HG03045 (cell line): ENCODE measurements around the gene TBC1D22A.
A peak's percentile ranks its signal among the peaks of the same experiment; 100 is the strongest.
"Not testable (repeated sequence)": the region's sequence is repeated elsewhere in the genome, so short reads cannot be mapped to it uniquely, and the experiment has no call there.

Source experiments
- ATAC-seq: cut with Tn5 transposase; IDR thresholded peaks from one replicate; pipeline ENCODE4 v1.9.1; 2021; ENCODE audit warnings: mild to moderate bottlenecking, moderate library complexity; ENCODE audit not compliant: unreplicated experiment

Gene TBC1D22A

DNA sequence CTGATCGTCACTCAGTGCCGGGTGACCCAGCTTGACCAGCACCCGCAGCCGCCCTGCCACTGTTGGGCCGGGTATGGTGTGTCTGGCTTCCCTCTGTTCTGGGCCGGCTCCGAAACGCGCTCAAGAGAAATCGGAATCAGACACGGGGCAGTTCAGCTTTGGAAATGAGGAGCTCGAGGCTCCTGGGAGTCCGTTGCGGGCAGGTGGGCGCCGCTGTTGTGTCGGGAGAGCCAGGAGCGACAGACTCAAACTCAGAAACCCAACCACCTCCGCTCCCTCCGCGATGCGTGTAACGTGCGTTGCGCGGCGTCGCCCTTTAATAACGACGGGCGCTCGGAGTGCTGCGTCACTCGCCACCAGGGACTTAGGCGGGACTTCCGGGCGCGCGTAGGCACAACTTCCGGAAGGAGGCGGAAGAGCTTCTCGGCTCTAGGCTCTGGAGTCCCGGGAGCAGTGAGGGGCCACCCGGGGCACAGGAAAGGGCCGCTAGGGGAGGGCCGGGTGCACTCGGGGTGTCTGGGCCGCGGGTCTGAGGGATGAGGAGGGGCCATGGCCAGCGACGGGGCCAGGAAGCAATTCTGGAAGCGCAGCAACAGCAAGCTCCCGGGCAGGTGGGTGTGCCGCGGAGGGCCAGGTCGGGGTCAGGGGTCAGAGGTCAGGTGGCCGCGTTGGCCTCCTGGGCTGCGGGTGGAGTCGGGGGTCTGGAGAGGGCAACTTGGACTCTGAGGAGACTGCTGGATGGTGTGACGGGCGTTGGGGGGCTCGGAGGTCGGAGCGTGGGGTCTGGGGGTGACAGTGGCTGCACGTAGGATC lies at the start of gene TBC1D22A:
TBC1D22A (plus strand) TSS at position 413 of the 813 bp plus-strand sequence; CDS start at position 550, 137 bp downstream.
- ATAC-seq = peak; percentile 68

- no peak for ATAC-seq
Observed at GRCh38 chr22:46714550-46714949, 47.9 kb upstream of the TBC1D22A start.

- ATAC-seq = no peak
Observed at GRCh38 chr22:46719921-46720320, 42.5 kb upstream of the TBC1D22A start.

- ATAC-seq = no peak
Observed at GRCh38 chr22:46721501-46722085, 40.9 kb upstream of the TBC1D22A start.

GRCh38 chr22:46723882-46724281 lies 38.6 kb upstream of the TBC1D22A start:
- ATAC-seq = no peak

DNA sequence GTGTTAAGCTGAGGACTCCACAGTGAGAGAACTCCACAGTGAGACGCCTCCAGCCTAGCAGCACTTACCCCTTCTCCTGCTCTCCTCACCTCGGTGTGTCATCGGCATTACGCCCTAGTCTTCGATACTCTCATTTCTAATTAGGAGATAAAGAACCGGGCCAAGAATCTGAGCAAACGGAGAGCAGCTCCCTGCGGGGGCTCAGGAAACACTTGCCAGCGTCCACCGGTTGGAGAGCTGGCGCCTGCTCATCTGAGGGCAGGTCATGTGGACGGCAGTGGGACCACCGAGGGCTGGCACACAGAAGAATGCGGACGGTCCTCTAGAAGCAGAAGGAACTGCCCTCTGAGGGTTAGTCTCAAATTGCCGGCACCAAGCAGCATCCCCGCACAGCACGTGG lies 37.4 kb upstream of the TBC1D22A start:
- ATAC-seq = no peak

- no peak for ATAC-seq
Observed at GRCh38 chr22:46726066-46726985, 36.1 kb upstream of the TBC1D22A start.

DNA sequence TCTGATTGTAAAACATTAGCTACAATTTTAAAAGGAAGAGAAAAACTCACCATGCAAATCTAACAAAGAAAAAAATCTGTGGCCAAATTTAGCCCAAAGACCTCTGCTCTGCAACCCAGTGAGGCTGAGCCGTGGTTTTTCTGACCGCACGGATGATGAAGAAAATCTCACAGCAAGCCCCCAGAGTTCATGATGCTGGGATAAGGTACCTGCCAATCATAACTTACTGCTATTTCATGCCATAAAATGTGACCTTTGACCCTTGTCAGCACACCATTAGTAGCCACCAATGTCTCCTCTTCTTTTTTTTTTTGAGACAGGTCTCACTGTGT lies 35.5 kb upstream of the TBC1D22A start:
- ATAC-seq = no peak

DNA sequence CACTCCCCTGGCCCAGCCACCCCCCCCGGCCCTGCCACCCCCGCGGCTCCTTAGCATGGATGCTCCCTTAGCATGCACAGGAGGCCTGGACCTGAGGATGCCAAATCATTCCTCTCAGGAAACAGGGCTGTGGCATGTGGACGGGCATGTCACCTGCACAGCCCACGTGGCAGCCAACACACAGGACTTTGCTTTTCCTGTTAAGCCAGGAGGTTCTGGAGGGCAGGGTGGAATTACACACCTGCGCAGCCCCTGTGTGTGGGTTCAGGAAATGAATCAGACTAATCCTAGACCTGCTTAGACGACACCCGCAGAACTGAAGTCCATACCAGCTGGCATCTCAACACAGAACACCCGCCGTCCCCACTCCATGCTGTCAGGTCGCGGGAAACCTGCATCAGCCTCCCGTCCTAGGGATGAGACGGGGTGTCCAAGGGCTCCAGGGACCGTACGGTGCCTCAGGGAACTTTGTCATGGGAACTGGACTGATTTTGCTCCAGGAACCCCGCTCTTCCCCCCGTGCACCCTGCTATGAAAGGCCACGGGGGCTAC lies 34.6 kb upstream of the TBC1D22A start:
- no peak for ATAC-seq

GRCh38 chr22:46728470-46728869 lies 34.0 kb upstream of the TBC1D22A start:
- no peak for ATAC-seq

GRCh38 chr22:46730568-46731245 lies 31.7 kb upstream of the TBC1D22A start:
- no peak for ATAC-seq

GRCh38 chr22:46731246-46732040 lies 31.0 kb upstream of the TBC1D22A start:
- no peak for ATAC-seq

GRCh38 chr22:46732041-46732379 lies 30.4 kb upstream of the TBC1D22A start:
- no peak for ATAC-seq

GRCh38 chr22:46732513-46732912 lies 29.9 kb upstream of the TBC1D22A start:
- ATAC-seq = no peak

DNA sequence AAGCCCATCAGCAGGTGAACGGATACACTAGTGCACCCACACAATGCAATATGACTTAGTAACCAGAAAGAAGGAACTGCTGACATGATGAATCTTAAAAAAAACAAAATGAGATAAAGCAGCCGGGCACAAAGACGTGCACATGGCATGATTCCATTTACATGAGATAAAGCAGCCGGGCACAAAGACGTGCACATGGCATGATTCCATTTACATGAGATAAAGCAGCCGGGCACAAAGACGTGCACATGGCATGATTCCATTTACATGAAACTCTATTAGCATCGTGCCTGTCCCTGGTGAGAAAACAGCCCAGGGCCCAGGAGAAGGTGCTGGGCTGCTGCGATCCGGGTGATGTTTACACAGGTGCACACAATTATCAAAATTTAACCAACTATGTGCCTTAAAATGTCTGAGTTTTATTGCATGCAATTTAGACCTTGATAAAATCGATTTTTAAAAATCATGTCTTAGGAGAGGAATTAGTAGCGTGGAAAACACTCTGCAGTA lies 28.2 kb upstream of the TBC1D22A start:
- ATAC-seq = not testable (repeated sequence)

DNA sequence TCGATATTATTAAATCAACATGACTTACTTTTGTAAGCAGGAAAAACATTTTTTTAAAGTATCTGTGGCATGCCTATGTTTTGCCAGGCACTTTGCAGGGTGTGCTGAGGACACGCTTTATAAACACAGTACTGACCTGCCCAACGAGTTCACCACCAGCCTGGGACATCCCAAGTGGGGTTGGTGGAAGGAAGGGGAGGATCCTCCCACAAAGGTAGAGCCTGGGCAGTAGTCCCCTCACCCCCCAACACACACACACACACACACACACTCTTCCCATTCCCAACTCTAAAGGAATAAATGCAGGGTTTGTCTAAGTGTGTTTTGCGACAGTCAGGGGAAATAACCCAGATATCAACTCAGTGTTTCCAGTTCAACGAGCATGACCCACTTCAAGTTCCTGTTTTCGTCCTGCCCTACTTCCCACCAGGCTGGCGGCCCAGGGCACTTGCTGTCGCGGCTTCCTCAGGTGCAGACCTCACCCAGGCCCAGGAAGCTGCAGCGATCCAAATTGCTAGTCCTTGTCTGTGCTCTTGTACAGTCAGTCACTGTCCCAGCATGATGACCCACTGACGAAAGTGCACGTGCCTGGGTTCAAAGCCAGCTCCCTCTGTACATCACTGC lies 27.5 kb upstream of the TBC1D22A start:
- ATAC-seq = no peak

GRCh38 chr22:46735747-46736608 lies 26.5 kb upstream of the TBC1D22A start:
- no peak for ATAC-seq

DNA sequence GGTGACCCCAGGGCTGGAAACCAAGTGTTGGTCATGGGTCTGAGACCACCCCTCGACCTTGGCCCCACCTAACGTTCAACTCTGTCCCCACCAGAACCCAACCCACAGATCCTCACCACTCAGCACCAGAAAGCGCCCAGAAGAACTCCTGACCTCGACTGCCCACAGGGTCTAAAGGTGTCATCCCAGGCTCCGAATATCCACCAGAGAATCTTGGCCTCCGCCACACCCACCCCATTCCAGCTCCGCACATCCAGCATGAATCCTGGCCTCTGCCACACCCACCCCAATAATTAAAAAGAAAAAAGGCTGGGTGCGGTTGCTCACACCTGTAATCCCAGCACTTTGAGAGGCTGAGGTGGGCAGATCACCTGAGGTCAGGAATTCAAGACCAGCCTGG lies 25.7 kb upstream of the TBC1D22A start:
- no peak for ATAC-seq
